Calu3 (cell line): ENCODE data around the gene NRCAM. TPM values are rescaled to one million over a fixed set of nuclear protein-coding genes. Genes with fewer than 3 reads are reported as not detected.

Experiments used
- BruUV-seq: library from RNA; stranded (reverse); fragments of 400-500 nt; replicated peaks from 2 replicates; lab custom pipeline; 2021; lab: Mats Ljungman, UMichigan
- CTCF ChIA-PET: fragments of 300-600 bp; sonication (Branson Sonifier 250); formaldehyde crosslinking; loops from one replicate; lab custom pipeline; 2022; ENCODE audit warnings: antibody characterized with exemption; lab: Charles Lee
- DNase-seq: peaks from one replicate; pipeline ENCODE4 v3.0.0; 2022
- H3K27ac Mint-ChIP-seq: one replicate; pipeline ENCODE4 v1.8.0; 2022; ENCODE audit warnings: mixed read lengths; ENCODE audit not compliant: unreplicated experiment
- H3K27me3 Mint-ChIP-seq: one replicate; pipeline ENCODE4 v1.8.0; 2022; ENCODE audit warnings: mixed read lengths; ENCODE audit not compliant: unreplicated experiment
- H3K36me3 Mint-ChIP-seq: one replicate; pipeline ENCODE4 v1.8.0; 2022; ENCODE audit warnings: mild to moderate bottlenecking, moderate library complexity, mixed read lengths; ENCODE audit not compliant: insufficient read depth, unreplicated experiment
- H3K4me1 Mint-ChIP-seq: one replicate; pipeline ENCODE4 v1.8.0; 2022; ENCODE audit warnings: mild to moderate bottlenecking, low read depth, mixed read lengths; ENCODE audit not compliant: unreplicated experiment
- H3K4me3 Mint-ChIP-seq: one replicate; pipeline ENCODE4 v1.8.0; 2022; ENCODE audit warnings: mild to moderate bottlenecking, low read depth, moderate library complexity, mixed read lengths; ENCODE audit not compliant: unreplicated experiment
- H3K9me3 Mint-ChIP-seq: one replicate; pipeline ENCODE4 v1.8.0; 2022; ENCODE audit warnings: low read depth, mixed read lengths; ENCODE audit not compliant: unreplicated experiment
- CTCF ChIP-seq: fragments of 200-600 bp; IDR thresholded peaks from one replicate; pipeline ENCODE4 v1.8.0; 2022; ENCODE audit warnings: antibody characterized with exemption; ENCODE audit not compliant: unreplicated experiment
- intact Hi-C: fragments of 100-400 bp; cut with micrococcal nuclease; formaldehyde crosslinking; loops from one replicate; pipeline ENCODE4 v1.10.0; 2022; ENCODE audit not compliant: unreplicated experiment
- total RNA-seq: library from RNA; stranded (reverse); gene quantifications from 2 replicates; pipeline ENCODE4 v1.2.3, GENCODE V29; 2022

The NRCAM gene
- total RNA-seq, 1 experiment from 2014 or later, result 15.0 TPM

DNA sequence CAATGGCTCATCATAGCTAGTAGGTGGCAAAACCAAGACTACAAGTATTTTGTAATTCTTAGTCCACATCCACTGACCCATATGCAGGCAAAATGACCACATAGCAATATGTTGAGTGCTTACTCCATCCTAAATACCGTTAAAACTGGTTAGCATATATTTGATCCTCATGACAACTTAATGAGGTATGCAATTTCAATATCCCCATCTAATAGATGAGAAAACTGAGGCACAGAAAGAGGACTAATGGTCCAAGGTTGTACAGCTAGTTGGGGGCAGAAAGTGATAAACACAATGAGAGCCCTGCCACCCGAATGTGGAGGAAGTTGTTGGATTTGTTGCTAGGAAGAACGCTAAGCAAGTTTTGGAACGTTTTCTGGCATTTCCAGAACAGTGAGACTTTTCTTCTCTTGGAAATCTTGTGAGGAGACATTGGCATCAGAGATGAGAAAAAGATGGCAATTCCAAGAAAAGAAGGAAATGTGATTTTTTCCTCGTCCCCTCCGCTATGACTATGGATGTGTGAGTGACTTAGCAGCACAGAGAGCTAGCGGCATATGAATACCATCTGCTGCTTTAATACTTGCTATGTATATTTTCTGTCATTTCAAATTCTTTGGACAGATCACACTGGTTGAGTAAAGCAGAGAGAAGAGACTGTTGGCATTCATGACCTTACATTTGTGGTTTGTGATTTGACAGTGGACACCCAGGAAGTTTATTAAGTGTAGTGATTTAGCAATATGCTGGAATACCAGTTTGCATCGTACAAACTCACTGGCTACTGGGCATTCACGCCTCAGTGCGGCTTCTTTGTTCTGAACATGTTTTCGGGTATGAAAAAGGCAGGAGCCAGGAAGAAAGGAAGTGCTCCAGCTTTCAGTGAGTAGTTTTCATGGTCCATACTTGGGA, 51.5 kb downstream of the NRCAM start:
- intact Hi-C loops, result no loop called here

DNA sequence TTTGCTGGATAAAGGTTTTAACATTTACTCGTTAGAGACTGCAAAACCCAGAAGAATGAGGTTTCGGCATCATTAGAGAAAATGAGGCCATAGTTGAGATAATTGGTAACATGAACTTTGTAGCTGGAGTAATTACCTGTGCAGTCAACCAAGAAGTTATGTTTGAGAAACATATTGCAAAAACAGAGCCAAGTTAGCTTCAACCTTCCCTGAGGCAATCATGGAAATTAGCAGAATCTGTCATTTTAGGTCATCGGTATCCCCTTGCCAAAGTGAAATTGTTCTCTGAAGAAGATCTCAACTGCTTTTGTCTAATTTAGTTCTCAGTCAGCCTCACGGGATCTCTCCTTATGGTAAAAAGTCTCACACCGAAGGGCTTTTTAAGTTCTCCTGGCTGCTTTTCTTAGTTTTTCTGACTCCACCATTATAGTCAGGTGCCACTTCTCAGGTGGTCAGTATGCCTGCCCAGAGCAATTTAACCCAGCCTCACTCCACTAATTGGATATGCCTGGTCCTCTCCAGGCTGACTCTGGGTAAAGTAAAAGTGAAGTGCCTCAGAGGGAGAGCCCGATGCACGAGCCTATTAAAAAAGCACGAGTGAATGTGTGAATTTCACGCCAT, 52.5 kb downstream of the NRCAM start:
- no peak for TF ChIP-seq CTCF
- H3K27me3 Mint-ChIP-seq, result no peaks in the 10 kb centered on the region
- H3K27ac Mint-ChIP-seq, result no peak overlapping the region
- CTCF ChIA-PET, result no interaction called here
- BruUV-seq, result no TSS peak
- no peak for DNase-seq
- H3K4me3 Mint-ChIP-seq, result no peak overlapping the region
- H3K4me1 Mint-ChIP-seq, result no peaks in the 10 kb centered on the region
- no peaks in the 10 kb centered on the region for H3K36me3 Mint-ChIP-seq
- intact Hi-C loops, result no loop called here
- H3K9me3 Mint-ChIP-seq, result no peaks in the 10 kb centered on the region

More for the DNA sequence above, 51.5 kb downstream of the NRCAM start:
- H3K36me3 Mint-ChIP-seq, result no peaks in the 10 kb centered on the region
- H3K27ac Mint-ChIP-seq, result no peak overlapping the region
- H3K4me1 Mint-ChIP-seq, result no peaks in the 10 kb centered on the region
- BruUV-seq, result no TSS peak
- TF ChIP-seq CTCF, result no peak
- H3K4me3 Mint-ChIP-seq, result no peak overlapping the region
- no peaks in the 10 kb centered on the region for H3K9me3 Mint-ChIP-seq
- DNase-seq, result no peak
- CTCF ChIA-PET, result no interaction called here
- no peaks in the 10 kb centered on the region for H3K27me3 Mint-ChIP-seq

GRCh38 chr7:108402865-108403264, 53.4 kb downstream of the NRCAM start:
- CTCF ChIA-PET, result no interaction called here
- Mint-ChIP-seq H3K36me3 (no peaks in the 10 kb centered on the region), H3K27ac (no peak overlapping the region), H3K27me3 (no peaks in the 10 kb centered on the region), H3K9me3 (no peaks in the 10 kb centered on the region), H3K4me3 (no peak overlapping the region), H3K4me1 (no peaks in the 10 kb centered on the region)
- BruUV-seq, result no TSS peak
- DNase-seq, result no peak
- no peak for TF ChIP-seq CTCF
- intact Hi-C loops, result no loop called here

DNA sequence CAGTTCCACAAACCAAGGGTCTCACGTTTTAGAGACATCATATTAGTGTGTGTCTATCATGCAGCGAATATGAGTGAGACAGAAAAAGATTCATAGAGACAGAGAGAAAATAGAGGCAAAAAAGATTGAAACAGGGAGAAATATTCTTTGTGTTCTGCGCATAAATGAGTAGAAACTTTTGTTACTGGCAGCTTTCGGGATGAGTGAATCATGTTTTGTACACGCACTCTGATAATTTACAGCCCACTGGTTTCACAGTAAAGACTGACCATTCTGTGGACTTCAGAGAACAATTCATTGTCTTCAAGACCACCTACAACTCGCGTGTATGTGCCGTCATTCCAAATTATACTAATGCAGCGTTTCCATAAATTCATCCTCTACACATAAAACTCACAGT, 60.2 kb downstream of the NRCAM start:
- Mint-ChIP-seq H3K4me3 (no peak overlapping the region), H3K27ac (no peak overlapping the region), H3K36me3 (no peaks in the 10 kb centered on the region), H3K4me1 (no peaks in the 10 kb centered on the region), H3K9me3 (peaks cover 3% of the 10 kb centered on the region), H3K27me3 (no peaks in the 10 kb centered on the region)
- CTCF ChIA-PET, result no interaction called here
- no TSS peak for BruUV-seq
- intact Hi-C loops, result no loop called here
- TF ChIP-seq CTCF, result no peak
- DNase-seq, result no peak
